Colonic mucosa (tissue), 4 donors: ENCODE measurements around the gene MTUS2. TPM values are rescaled to one million over a fixed set of nuclear protein-coding genes. Genes with fewer than 3 reads are reported as not detected.

ENCODE experiments used
- DNase-seq: peaks from one replicate; pipeline ENCODE4 v3.0.0-alpha.2; 2020
- H3K27ac ChIP-seq: fragments of 200-600 bp; one replicate; pipeline ENCODE4 v1.8.0; 2021
- H3K27me3 ChIP-seq: fragments of 200-600 bp; one replicate; pipeline ENCODE4 v1.8.0; 2021
- H3K36me3 ChIP-seq: fragments of 200-600 bp; one replicate; pipeline ENCODE4 v1.8.0; 2021
- H3K4me1 ChIP-seq: fragments of 200-600 bp; one replicate; pipeline ENCODE4 v1.8.0; 2021; ENCODE audit warnings: mild to moderate bottlenecking
- H3K4me3 ChIP-seq: fragments of 200-600 bp; one replicate; pipeline ENCODE4 v1.8.0; 2021
- H3K9ac ChIP-seq, 2 donors: one replicate each; pipeline ENCODE4 v1.7.0; 2013; ENCODE audit warnings: control low read depth in 2 of 2, low read depth in 2 of 2, low read length in 2 of 2
- H3K9me3 ChIP-seq: fragments of 200-600 bp; one replicate; pipeline ENCODE4 v1.8.0; 2021
- intact Hi-C: fragments of 100-400 bp; cut with DNase I; formaldehyde crosslinking; loops from one replicate; pipeline ENCODE4 v1.14.1; 2022
- total RNA-seq, 2 donors: library from RNA; stranded (reverse); fragmentation: NEBNext Ultra II Directional in 1 of 2; extraction: Animal tissue kit (Norgen Biotek cat#: 25700) in 1 of 2; gene quantifications; one replicate each; pipeline ENCODE4 v1.2.1, GENCODE V29; 2021
- TF ChIP-seq, protein P1 (sequence below): fragments of 200-600 bp; IDR thresholded peaks from one replicate; pipeline ENCODE4 v1.8.0; 2022; ENCODE audit warnings: antibody characterized with exemption, mild to moderate bottlenecking
- donor health status: healthy.
- donor health status: DM: no; HTN: no; CAD: no.
- donor health status: DM: no; HTN: no; CAD: no.

MTUS2 gene
- total RNA-seq, 2 donors from 2014 or later = 0.11 to 0.40 TPM

GRCh38 chr13:28865951-28866350 is 45.8 kb downstream of the MTUS2 start:
- TF ChIP-seq, protein P1, sequence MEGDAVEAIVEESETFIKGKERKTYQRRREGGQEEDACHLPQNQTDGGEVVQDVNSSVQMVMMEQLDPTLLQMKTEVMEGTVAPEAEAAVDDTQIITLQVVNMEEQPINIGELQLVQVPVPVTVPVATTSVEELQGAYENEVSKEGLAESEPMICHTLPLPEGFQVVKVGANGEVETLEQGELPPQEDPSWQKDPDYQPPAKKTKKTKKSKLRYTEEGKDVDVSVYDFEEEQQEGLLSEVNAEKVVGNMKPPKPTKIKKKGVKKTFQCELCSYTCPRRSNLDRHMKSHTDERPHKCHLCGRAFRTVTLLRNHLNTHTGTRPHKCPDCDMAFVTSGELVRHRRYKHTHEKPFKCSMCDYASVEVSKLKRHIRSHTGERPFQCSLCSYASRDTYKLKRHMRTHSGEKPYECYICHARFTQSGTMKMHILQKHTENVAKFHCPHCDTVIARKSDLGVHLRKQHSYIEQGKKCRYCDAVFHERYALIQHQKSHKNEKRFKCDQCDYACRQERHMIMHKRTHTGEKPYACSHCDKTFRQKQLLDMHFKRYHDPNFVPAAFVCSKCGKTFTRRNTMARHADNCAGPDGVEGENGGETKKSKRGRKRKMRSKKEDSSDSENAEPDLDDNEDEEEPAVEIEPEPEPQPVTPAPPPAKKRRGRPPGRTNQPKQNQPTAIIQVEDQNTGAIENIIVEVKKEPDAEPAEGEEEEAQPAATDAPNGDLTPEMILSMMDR = no peak
- H3K27ac ChIP-seq = no peak overlapping the region
- H3K9ac ChIP-seq = no peak overlapping the region
- H3K4me1 ChIP-seq = no peaks in the 10 kb centered on the region
- no peaks in the 10 kb centered on the region for H3K9me3 ChIP-seq
- H3K4me3 ChIP-seq = no peak overlapping the region
- intact Hi-C loops = no loop called here
- no peak for DNase-seq
- H3K27me3 ChIP-seq = no peaks in the 10 kb centered on the region
- no peaks in the 10 kb centered on the region for H3K36me3 ChIP-seq

GRCh38 chr13:28866932-28867331 is 46.8 kb downstream of the MTUS2 start:
- no peaks in the 10 kb centered on the region for H3K36me3 ChIP-seq
- no peaks in the 10 kb centered on the region for H3K4me1 ChIP-seq
- H3K27ac ChIP-seq = no peak overlapping the region
- H3K9me3 ChIP-seq = no peaks in the 10 kb centered on the region
- TF ChIP-seq, protein P1 = no peak
- H3K4me3 ChIP-seq = no peak overlapping the region
- intact Hi-C loops = no loop called here
- H3K27me3 ChIP-seq = no peaks in the 10 kb centered on the region
- no peak for DNase-seq
- no peak overlapping the region for H3K9ac ChIP-seq

DNA sequence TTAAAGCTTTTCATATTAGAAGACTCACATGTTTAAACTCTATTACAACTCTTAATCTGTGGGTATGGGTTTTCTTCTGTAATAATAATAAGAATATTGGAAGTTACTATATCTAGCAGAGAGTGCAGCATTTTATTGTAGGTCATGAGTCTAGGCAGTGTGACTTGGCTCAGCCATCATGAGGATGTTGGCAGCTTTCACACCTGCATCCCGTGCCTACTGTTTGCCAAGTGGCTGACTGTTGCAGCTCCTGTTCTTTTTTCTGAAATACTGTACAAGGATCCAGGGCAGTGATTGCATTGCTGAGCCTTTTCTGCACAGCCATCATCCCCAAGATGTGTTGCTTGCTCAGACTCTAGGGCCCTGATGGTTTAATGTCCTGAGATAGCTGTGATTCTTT is 47.4 kb downstream of the MTUS2 start:
- no peaks in the 10 kb centered on the region for H3K27me3 ChIP-seq

GRCh38 chr13:28872427-28873176 is 52.5 kb downstream of the MTUS2 start:
- no peaks in the 10 kb centered on the region for H3K36me3 ChIP-seq
- intact Hi-C loops = no loop called here
- DNase-seq = no peak
- TF ChIP-seq, protein P1 = no peak
- H3K27ac ChIP-seq = no peak overlapping the region
- H3K4me3 ChIP-seq = no peak overlapping the region
- H3K9me3 ChIP-seq = no peaks in the 10 kb centered on the region
- no peaks in the 10 kb centered on the region for H3K27me3 ChIP-seq
- no peak overlapping the region for H3K9ac ChIP-seq
- H3K4me1 ChIP-seq = no peaks in the 10 kb centered on the region

More for the DNA sequence above, 47.4 kb downstream of the MTUS2 start:
- Histone ChIP-seq H3K9ac (no peak overlapping the region), H3K4me3 (no peak overlapping the region), H3K36me3 (no peaks in the 10 kb centered on the region), H3K9me3 (no peaks in the 10 kb centered on the region), H3K4me1 (no peaks in the 10 kb centered on the region), H3K27ac (no peak overlapping the region)
- TF ChIP-seq, protein P1 = no peak
- no peak for DNase-seq
- intact Hi-C loops = no loop called here

GRCh38 chr13:28875846-28876615 is 55.9 kb downstream of the MTUS2 start:
- H3K9ac ChIP-seq = no peak overlapping the region
- TF ChIP-seq, protein P1 = no peak
- intact Hi-C loops = no loop called here
- no peaks in the 10 kb centered on the region for H3K27me3 ChIP-seq
- no peaks in the 10 kb centered on the region for H3K9me3 ChIP-seq
- DNase-seq = no peak
- H3K27ac ChIP-seq = no peak overlapping the region
- no peaks in the 10 kb centered on the region for H3K36me3 ChIP-seq
- H3K4me1 ChIP-seq = no peaks in the 10 kb centered on the region
- H3K4me3 ChIP-seq = no peak overlapping the region
